H9 (cell line): ENCODE data around the gene POLR3B. TPM values are rescaled to one million over a fixed set of nuclear protein-coding genes. Genes with fewer than 3 reads are reported as not detected.

Source experiments
- DNase-seq: peaks from one replicate; pipeline ENCODE4 v3.0.0-alpha.2; 2017
- H2AFZ ChIP-seq: one replicate; pipeline ENCODE4 v1.6.1; 2013; ENCODE audit warnings: mild to moderate bottlenecking, low read length, control low read depth, moderate library complexity
- H2AK5ac ChIP-seq: 2 replicates; pipeline ENCODE4 v1.6.1; 2013; ENCODE audit warnings: low read length, control low read depth, mixed read lengths; ENCODE audit not compliant: insufficient read length
- H2BK120ac ChIP-seq: one replicate; pipeline ENCODE4 v1.6.1; 2013; ENCODE audit warnings: low read depth, mild to moderate bottlenecking, low read length, control low read depth, inconsistent platforms; ENCODE audit not compliant: poor library complexity, severe bottlenecking
- H2BK12ac ChIP-seq: 2 replicates; pipeline ENCODE4 v1.6.1; 2013; ENCODE audit warnings: low read length, control low read depth, mixed read lengths, low read depth; ENCODE audit not compliant: insufficient read length
- H2BK15ac ChIP-seq: 2 replicates; pipeline ENCODE4 v1.6.1; 2013; ENCODE audit warnings: low read depth, low read length, control low read depth
- H2BK20ac ChIP-seq: one replicate; pipeline ENCODE4 v1.6.1; 2013; ENCODE audit warnings: low read depth, mild to moderate bottlenecking, low read length, control low read depth, inconsistent platforms; ENCODE audit not compliant: poor library complexity, severe bottlenecking
- H2BK5ac ChIP-seq: 2 replicates; pipeline ENCODE4 v1.6.1; 2013; ENCODE audit warnings: low read length, control low read depth, mixed read lengths; ENCODE audit not compliant: insufficient read length
- H3K14ac ChIP-seq: 2 replicates; pipeline ENCODE4 v1.6.1; 2013; ENCODE audit warnings: low read length, control low read depth; ENCODE audit not compliant: insufficient read depth
- H3K18ac ChIP-seq: 2 replicates; pipeline ENCODE4 v1.6.1; 2013; ENCODE audit warnings: low read depth, mild to moderate bottlenecking, mixed read lengths, low read length, control low read depth; ENCODE audit not compliant: insufficient read length
- H3K23ac ChIP-seq: 2 replicates; pipeline ENCODE4 v1.6.1; 2013; ENCODE audit warnings: low read length, control low read depth, mixed read lengths, low read depth; ENCODE audit not compliant: insufficient read length
- H3K23me2 ChIP-seq: 2 replicates; pipeline ENCODE4 v1.6.1; 2013; ENCODE audit warnings: low read depth, mild to moderate bottlenecking, mixed read lengths, low read length, control low read depth; ENCODE audit not compliant: insufficient read length, poor library complexity, severe bottlenecking
- H3K27ac ChIP-seq: 2 replicates; pipeline ENCODE4 v1.5.1; 2013; ENCODE audit warnings: low read length, control low read depth, mixed read lengths, low read depth; ENCODE audit not compliant: insufficient read length
- H3K27me3 ChIP-seq: 2 replicates; pipeline ENCODE4 v1.6.1; 2013; ENCODE audit warnings: low read length, control low read depth, inconsistent platforms; ENCODE audit not compliant: insufficient read depth
- H3K4ac ChIP-seq: 2 replicates; pipeline ENCODE4 v1.6.1; 2013; ENCODE audit warnings: low read depth, mild to moderate bottlenecking, control low read depth, inconsistent platforms, low read length, moderate library complexity
- H3K4me1 ChIP-seq: 2 replicates; pipeline ENCODE4 v1.6.1; 2013; ENCODE audit warnings: low read length, control low read depth, inconsistent platforms; ENCODE audit not compliant: insufficient read depth
- H3K4me2 ChIP-seq: 2 replicates; pipeline ENCODE4 v1.6.1; 2013; ENCODE audit warnings: low read length, control low read depth, mixed read lengths; ENCODE audit not compliant: insufficient read length, insufficient read depth
- H3K56ac ChIP-seq: 2 replicates; pipeline ENCODE4 v1.6.1; 2013; ENCODE audit warnings: low read depth, mild to moderate bottlenecking, mixed read lengths, low read length, control low read depth; ENCODE audit not compliant: insufficient read length
- H3K79me1 ChIP-seq: 2 replicates; pipeline ENCODE4 v1.6.1; 2013; ENCODE audit warnings: low read depth, mild to moderate bottlenecking, moderate library complexity, low read length, control low read depth, inconsistent platforms; ENCODE audit not compliant: insufficient read depth, poor library complexity, severe bottlenecking
- H3K79me2 ChIP-seq: 2 replicates; pipeline ENCODE4 v1.6.1; 2013; ENCODE audit warnings: low read length, control low read depth, inconsistent platforms; ENCODE audit not compliant: insufficient read depth
- H3K9ac ChIP-seq: 2 replicates; pipeline ENCODE4 v1.6.1; 2013; ENCODE audit warnings: low read length, control low read depth, mixed read lengths; ENCODE audit not compliant: insufficient read length; ENCODE audit errors: extremely low read depth
- H3K9me3 ChIP-seq: one replicate; pipeline ENCODE4 v1.6.1; 2013; ENCODE audit warnings: low read depth, low read length, inconsistent platforms; ENCODE audit not compliant: control insufficient read depth
- H3T11ph ChIP-seq: one replicate; pipeline ENCODE4 v1.6.1; 2013; ENCODE audit warnings: mild to moderate bottlenecking, low read length, control low read depth, inconsistent platforms
- H4K20me1 ChIP-seq: one replicate; pipeline ENCODE4 v1.6.1; 2013; ENCODE audit not compliant: control insufficient read depth, insufficient read length, insufficient read depth
- H4K5ac ChIP-seq: 2 replicates; pipeline ENCODE4 v1.6.1; 2013; ENCODE audit warnings: low read depth, mild to moderate bottlenecking, mixed read lengths, low read length, control low read depth; ENCODE audit not compliant: insufficient read length
- H4K8ac ChIP-seq: replicated peaks from 2 replicates; pipeline ENCODE4 v1.6.1; 2013; ENCODE audit warnings: low read length, control low read depth, mixed read lengths, low read depth; ENCODE audit not compliant: insufficient read length
- H4K91ac ChIP-seq: 2 replicates; pipeline ENCODE4 v1.6.1; 2013; ENCODE audit warnings: low read depth, mild to moderate bottlenecking, moderate library complexity, mixed read lengths, low read length, control low read depth; ENCODE audit not compliant: insufficient read length
- H3K27ac Mint-ChIP-seq, 3 experiments: 2 replicates in 2 of 3; 3 replicates in 1 of 3; pipeline ENCODE4 v1.8.0; 2020 to 2021; ENCODE audit warnings: mixed read lengths in 3 of 3, mild to moderate bottlenecking in 1 of 3, moderate library complexity in 1 of 3
- H3K27me3 Mint-ChIP-seq: 2 replicates; pipeline ENCODE4 v1.8.0; 2021; ENCODE audit warnings: low read depth, mild to moderate bottlenecking, moderate library complexity, mixed read lengths
- H3K36me3 Mint-ChIP-seq, 3 experiments: 2 replicates in 2 of 3; 3 replicates in 1 of 3; pipeline ENCODE4 v1.8.0; 2020 to 2021; ENCODE audit warnings: low read depth in 3 of 3, mixed read lengths in 3 of 3; ENCODE audit not compliant: insufficient read depth in 1 of 3
- H3K4me1 Mint-ChIP-seq, 2 experiments: 2 replicates each; pipeline ENCODE4 v1.8.0; 2020; ENCODE audit warnings: mixed read lengths in 2 of 2
- H3K4me3 Mint-ChIP-seq, 2 experiments: 2 replicates in 1 of 2; 3 replicates in 1 of 2; pipeline ENCODE4 v1.8.0; 2020 to 2021; ENCODE audit warnings: mild to moderate bottlenecking in 2 of 2, mixed read lengths in 2 of 2, moderate library complexity in 1 of 2
- H3K9me3 Mint-ChIP-seq, 2 experiments: 2 replicates in 1 of 2; 3 replicates in 1 of 2; pipeline ENCODE4 v1.8.0; 2020; ENCODE audit warnings: mild to moderate bottlenecking in 2 of 2, mixed read lengths in 2 of 2, moderate library complexity in 1 of 2
- CTCF ChIP-seq: fragments of 200-600 bp; sonication (generic); conservative IDR thresholded peaks from 3 replicates; pipeline ENCODE4 v1.8.0; 2021; ENCODE audit warnings: antibody characterized with exemption, mild to moderate bottlenecking
- WGBS: extraction: QIAGEN DNeasy Blood & Tissue Kit; methylation state at CpG from one replicate; pipeline ENCODE4 v1.1.7; 2013; ENCODE audit warnings: missing lambda C conversion rate, low lambda C conversion rate, mixed read lengths; ENCODE audit not compliant: insufficient read length; ENCODE audit errors: extremely low coverage; 5-methylcytosine and 5-hydroxymethylcytosine counted together
- total RNA-seq: library from RNA; stranded (reverse); gene quantifications from 2 replicates; pipeline ENCODE4 v1.2.1, GENCODE V29; 2021

Gene POLR3B
- total RNA-seq, 1 experiment from 2014 or later = 13.4 TPM

GRCh38 chr12:106417926-106418910 lies 60.7 kb downstream of the POLR3B start:
- no peak overlapping the region; a peak in 1 of 7 replicates for H3K27ac Mint-ChIP-seq
- Histone ChIP-seq H3K14ac (no peak overlapping the region), H3K18ac (no peak overlapping the region), H2BK5ac (no peak overlapping the region), H3K79me1 (no peaks in the 10 kb centered on the region), H4K20me1 (no peaks in the 10 kb centered on the region), H3K4me1 (no peaks in the 10 kb centered on the region), H3T11ph (no peak overlapping the region), H4K8ac (no peak overlapping the region), H4K91ac (no peak overlapping the region), H3K56ac (no peak overlapping the region), H3K27me3 (no peaks in the 10 kb centered on the region), H3K27ac (no peak overlapping the region), H3K79me2 (no peaks in the 10 kb centered on the region), H2BK20ac (no peak overlapping the region), H3K4ac (no peak overlapping the region), H3K9ac (no peak overlapping the region), H3K23me2 (no peaks in the 10 kb centered on the region), H3K9me3 (no peaks in the 10 kb centered on the region), H4K5ac (no peak overlapping the region), H3K4me2 (no peak overlapping the region), H2BK120ac (no peak overlapping the region), H3K23ac (no peak overlapping the region), H2AFZ (no peak overlapping the region), H2BK15ac (no peak overlapping the region), H2AK5ac (no peak overlapping the region), H2BK12ac (no peak overlapping the region)
- no peak overlapping the region for H3K4me3 Mint-ChIP-seq
- TF ChIP-seq CTCF = no peak
- H3K36me3 Mint-ChIP-seq = peaks cover 0 to 4% (median 0%) of the 10 kb centered on the region in 3 experiments; a peak in 3 of 7 replicates
- peaks cover 9 to 17% of the 10 kb centered on the region in 2 experiments; a peak in 3 of 4 replicates for H3K4me1 Mint-ChIP-seq
- H3K27me3 Mint-ChIP-seq = no peaks in the 10 kb centered on the region
- DNase-seq = no peak
- H3K9me3 Mint-ChIP-seq = no peaks in the 10 kb centered on the region; a peak in 1 of 5 replicates
- WGBS = no CpG with 5 or more reads among the region's 7 CpGs
